Erythroblast (primary cell): ENCODE measurements around the gene ERVH48-1.
"Not testable (repeated sequence)": the region's sequence is repeated elsewhere in the genome, so short reads cannot be mapped to it uniquely, and the experiment has no call there.

Experiments
- GATA1 ChIP-seq: IDR thresholded peaks from 2 replicates; pipeline ENCODE4 v1.6.1; 2011; ENCODE audit warnings: low read depth, mild to moderate bottlenecking, control low read depth, low read length, moderate library complexity
- POLR2A ChIP-seq: IDR thresholded peaks from 2 replicates; pipeline ENCODE4 v1.6.1; 2011; ENCODE audit warnings: mild to moderate bottlenecking, low read length

- TF ChIP-seq POLR2A, GATA1: not testable (repeated sequence)
Observed at GRCh38 chr21:42949094-42949755, 23.8 kb upstream of the ERVH48-1 start.
